ENCODE results near the gene PRDX3.

The PRDX3 gene

DNA sequence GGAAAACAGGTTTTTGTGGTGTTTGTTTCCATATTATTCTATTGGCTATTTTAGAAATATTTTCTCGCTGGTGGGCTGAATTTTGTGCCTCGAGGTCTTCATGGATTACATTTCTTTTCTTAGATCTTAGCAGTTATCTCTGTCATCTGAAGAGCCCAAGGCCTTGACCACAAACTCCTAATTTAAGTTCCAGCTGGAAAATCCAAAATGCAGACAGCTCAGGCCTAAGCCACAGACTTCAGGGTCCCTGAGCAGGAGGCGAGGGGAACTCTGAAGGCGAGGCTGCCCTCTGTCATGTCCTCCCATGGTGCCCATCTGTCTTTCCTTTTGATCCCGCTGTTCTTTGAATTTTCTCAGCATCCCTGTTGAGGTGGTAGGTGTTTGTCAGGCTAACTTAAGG is 60.4 kb downstream of the PRDX3 start:
- DNase-seq = no peak
